Measurements from ENCODE around the gene TLDC2.

The TLDC2 gene

DNA sequence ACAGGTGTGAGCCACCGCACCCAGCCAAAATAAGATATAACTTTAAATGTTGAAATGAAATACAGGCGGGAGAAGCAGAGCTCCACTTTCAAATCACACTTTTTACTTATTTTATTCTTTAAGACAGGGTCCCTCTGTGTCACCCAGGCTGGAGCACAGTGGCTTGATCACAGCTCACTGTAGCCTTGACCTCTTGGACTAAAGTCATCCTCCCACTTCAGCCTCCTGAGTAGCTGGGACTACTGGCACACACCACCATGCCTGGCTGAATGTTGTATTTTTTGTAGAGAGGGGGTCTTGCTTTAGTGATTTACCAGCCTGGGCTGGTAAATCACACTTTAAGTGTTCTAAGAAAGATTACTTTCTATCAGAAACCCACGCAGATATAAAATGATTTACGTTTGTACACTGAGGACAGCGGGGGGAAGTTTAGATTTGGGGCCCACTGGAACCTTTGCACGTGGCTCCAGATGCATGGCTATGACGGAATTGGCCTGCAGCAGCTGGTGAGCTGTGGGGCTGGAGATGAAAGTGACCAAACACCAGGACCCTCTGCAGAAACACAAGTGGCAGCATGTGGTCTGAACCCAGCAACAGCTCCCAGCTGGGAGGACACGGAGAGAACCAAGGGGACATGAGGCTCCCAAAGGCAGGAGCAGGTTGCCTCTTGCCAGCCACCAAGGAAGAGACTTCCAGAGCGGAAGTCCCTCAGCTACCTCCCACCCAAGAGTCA, 26.4 kb upstream of the TLDC2 start:
- in situ Hi-C loops (cut with MboI; ENCODE audit: low sequenced_read_pairs) = no loop called here

DNA sequence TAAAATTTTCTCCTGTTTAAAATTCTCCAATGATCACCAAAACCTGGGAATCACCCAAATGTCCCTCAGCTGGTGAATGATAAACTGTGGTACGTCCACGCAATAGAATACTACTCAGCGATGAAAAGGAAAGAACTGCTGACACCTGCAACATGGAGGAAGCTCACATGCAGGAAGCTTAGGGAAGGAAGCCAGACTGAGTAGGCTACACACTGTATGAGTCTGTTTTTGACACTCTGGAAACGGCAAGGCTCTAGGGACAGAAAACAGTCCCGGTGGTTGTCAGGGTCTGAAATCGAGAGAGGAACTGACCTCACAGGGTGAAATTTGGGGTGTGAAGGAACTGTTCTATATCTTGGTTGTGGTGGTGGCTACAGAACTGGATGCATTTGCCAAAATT, 25.2 kb upstream of the TLDC2 start:
- in situ Hi-C loops (cut with MboI; ENCODE audit: low sequenced_read_pairs) = no loop called here

DNA sequence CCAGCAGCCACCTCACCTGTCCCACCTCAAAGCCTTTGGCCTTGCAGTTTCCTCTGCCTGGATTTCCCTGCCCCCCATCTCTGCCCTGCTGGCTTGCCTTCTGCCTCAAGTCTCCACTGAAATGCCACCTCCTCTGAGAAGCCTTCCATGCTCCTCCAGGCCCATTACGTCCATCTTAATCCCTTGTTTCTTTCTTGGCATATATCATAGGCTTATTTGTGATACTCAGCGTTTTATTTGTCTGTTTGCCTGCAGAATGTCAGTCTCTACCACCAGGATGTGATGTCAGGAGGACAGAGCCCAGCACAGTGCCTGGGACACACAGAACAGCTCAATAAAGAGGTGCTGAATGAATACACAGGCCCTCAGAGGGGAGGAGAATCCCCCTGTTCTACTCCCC, 24.4 kb upstream of the TLDC2 start:
- in situ Hi-C loops (cut with MboI; ENCODE audit: low sequenced_read_pairs) = no loop called here

DNA sequence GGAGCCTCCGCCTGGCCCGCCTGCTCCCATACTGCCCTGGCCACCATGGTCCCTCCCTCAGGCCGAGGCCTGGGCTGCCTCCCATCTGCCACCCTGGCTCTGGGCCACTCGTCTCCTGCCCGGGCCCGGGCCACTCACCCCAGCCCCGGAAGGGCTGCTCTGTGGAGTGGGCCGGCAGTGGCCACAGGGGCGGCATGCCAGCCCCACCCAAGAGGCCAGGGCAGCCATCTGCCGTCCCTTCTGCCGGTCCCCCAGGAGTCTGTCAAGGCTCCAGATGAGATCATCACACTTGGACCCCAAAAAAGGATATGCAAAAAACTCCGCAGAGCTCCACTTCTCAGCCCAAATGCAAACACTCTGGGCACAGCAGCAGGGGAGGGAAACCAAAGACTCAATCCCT, 23.8 kb upstream of the TLDC2 start:
- in situ Hi-C loops (cut with MboI; ENCODE audit: low sequenced_read_pairs) = no loop called here

DNA sequence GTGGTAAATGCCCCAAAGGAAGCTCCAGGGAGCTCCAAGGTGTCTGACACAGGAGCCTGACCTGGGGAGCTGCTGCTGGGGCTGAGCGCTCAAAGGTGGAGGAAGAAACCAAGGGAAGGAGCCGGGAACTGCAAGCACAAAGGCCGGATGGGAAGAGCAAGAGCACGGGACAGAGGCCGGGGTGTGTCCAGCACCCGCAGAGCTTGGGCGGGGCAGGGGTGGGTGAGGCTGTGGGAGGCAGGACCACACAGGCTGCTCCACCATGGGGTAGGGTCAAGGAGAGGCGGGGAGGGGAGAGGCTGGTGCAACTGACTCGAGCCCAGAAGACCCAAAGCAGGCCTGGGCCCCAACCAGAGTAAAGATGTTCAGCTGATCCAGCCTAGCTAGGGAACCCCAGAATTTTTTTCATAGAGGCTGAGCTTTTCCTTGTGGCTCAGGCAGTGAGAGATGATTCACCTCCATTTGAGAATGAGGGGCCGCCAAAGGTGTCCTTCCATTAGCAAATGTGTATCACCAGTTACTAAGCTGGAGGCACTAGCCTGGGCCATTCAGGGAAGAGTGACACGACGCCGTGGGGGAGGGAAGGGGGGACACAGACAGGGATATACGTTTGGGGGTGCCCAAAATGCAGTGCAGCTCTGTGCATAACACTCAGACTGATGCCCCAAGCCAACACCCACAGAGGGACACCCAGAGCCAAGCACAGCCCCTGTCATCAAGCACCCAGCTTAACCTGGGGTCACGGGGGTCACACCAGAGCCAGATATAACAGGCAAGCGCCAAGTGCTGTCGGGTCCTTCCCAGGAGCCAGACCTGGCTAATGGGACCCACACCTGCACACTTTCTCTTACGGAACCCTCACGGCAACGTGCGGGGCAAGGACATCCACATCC, 21.3 kb upstream of the TLDC2 start:
- in situ Hi-C loops (cut with MboI; ENCODE audit: low sequenced_read_pairs) = no loop called here

DNA sequence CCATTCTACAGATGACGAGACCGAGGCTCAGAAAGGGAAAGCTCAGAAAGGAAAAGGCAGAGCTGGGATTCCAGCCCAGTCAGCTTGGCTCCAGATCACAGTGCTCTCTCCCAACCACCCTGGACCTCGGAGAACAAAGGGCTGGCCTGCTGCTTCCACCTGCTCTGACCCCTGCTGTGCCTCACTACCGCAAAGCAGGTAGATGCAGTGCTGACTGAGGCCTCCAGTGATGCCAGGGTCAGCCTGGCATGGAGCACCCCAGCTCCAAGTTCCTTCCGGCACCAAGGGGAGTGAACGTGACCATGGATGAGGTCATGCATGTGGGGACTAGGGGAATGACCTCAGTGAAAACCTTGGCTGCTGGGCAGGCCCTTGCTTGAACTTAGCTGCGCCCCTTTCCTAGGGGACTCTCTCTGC, 20.7 kb upstream of the TLDC2 start:
- in situ Hi-C loops (cut with MboI; ENCODE audit: low sequenced_read_pairs) = no loop called here

DNA sequence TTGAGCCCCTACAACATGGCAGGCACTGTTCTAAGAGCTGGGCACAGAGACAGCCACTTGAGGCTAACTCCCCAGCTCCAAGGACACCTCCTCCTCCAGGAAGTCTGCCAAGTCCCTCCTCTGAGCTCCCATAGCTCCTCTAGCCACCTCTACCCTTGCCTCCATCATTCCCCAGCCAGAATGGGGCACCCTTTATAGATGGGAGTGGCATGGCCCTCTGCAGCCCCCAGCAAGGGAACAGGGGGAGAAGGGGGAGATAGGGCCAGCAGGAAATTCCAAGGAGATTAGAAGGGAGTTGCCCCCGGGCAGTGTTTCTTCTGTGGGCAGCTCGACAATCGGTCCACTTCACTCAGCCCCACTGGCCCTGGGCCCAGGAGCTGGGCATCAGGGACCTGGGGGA, 19.7 kb upstream of the TLDC2 start:
- in situ Hi-C loops (cut with MboI; ENCODE audit: low sequenced_read_pairs) = no loop called here

DNA sequence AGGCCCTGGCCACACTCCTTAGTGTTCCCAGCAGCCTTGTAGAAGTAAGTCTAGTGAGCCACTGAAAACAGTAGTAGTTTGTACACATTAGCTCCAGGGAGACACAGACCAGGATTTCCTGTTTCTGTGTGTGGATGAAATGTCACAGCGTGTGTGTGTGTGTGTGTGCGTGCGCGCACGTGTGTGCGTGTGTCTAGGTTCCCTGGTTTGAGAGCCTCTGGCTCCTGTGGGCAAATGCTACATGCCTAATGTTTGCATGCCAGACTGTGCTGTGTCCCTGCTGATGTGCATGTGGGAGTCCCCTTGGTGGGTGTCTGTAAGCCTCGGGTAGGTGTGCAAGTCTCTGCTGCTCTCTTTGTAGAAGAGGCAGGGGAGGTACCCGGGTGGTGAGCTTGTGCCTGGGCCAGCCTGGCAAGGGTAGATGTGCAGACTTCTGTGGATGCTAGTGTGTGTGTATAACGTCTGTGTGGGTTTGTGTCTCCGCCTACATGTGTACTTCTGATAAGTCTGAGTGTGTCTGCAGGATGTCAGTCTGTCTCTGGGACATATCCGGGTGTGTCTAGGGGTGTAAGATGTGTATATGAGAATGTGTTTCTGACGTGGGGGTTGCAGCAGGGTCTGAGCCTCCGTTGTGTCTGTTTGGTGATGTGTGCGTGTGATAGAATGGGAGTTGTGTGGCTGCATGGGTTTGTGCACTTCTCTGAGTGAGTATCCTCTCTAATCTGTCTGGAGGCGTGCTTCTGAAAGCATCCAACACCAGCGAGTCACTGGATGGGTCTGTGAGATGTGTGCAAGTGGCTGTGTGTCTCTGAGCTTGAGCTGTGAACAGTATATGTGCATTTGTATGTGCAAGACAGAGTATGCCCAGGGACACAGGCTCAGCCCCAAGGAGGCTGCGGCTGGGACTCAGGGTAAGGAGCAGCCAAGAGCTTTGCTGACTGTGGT, 19.0 kb upstream of the TLDC2 start:
- in situ Hi-C loops (cut with MboI; ENCODE audit: low sequenced_read_pairs) = no loop called here

DNA sequence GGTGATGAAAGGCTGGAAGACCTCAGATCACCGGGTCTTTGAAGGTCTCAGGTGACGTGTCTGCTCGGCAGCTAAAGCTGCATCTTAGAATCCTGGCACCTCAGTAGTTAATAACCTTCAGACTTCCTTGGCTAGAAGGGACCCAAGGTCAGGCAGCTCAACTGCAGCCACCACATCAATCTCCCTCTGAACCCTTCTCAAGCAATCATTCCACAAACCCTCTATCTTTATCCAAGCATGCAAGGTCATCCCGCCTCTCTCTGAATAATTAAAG, 16.7 kb upstream of the TLDC2 start:
- in situ Hi-C loops (cut with MboI; ENCODE audit: low sequenced_read_pairs) = no loop called here

DNA sequence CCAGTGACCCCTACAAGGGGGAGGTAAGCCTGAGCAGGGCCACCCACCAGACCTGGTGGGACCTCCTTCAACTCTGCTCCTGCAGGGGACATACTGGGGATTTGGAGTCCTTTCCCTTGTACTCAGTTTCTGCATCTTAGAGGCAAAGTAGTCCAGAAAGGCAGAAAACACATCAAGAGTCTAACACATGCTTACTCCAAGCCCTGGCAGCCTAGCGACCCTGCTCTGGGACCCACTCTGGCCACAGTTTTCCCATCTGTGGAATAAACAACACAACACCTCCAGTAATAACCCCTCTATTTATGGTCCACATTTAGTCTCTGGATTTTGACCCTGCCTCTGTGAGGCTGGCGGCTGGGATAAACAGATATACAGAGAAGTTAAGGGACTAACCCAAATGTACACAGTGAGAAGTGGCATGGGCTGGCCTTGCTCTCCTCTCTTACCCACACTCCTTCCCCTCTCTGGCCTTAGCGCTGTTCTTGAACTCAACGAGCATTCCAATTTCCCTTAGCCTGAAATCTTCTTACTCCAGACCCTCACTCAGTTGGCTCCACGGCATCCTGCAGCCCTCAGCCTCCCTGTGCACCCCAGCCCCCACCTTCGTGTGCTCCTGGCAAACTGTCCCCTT, 16.1 kb upstream of the TLDC2 start:
- in situ Hi-C loops (cut with MboI; ENCODE audit: low sequenced_read_pairs) = no loop called here

DNA sequence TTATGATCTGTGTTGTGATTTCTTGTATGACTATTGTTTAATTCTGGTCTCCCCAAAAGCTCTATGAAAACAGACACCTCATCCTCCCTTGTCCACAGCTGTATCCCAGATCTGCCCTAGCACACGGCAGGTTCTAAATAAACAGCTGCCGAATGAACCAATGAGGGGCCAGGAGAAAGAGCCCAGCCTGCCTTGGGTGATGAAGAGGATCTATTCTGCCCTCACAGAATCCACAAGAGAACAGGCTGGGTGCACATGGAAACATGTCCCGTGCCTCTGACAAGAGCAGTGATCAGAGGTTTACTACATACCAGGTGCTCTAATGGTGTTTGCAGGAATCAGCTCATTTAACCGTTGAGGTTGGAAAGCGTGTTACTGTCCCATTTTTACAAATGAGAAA, 15.6 kb upstream of the TLDC2 start:
- in situ Hi-C loops (cut with MboI; ENCODE audit: low sequenced_read_pairs) = no loop called here

DNA sequence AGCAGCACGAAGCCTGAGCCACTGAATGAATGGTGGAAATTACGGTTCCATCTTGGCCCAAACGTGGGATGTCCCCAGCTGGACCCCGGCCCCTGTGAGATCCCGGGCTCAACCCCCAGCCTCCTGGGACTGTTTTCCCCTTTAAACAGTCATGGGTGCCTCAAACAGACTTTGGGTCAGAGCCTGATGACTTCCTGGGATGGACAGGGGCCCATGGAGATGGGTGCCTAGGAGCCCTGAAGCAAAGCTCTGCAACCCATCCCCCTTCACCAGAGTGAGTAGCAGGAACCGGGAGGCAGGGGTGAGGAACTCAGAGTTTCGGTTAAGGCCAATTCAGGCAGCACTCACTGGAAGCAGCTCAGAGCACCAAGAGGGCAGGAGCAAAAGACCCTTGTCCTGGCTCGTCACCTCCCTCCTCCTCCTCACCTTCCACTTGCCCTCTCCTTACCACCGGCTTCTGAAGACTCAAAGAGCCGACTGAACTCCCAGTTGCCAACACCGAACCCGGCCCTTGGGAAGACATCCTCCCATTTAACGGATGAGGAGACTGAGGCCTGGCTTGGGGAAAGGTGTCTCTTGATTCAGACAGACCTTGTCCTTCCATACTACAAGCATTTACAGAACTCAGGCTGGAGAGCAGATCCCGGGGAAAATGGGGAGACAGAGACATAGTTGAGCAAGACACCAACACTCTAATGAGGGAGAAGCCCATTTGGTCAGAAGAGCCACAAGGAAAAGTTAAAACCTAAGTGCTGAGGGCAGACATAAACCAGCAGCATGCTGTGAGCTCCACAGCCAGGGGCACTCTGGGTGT, 14.9 kb upstream of the TLDC2 start:
- in situ Hi-C loops (cut with MboI; ENCODE audit: low sequenced_read_pairs) = no loop called here

DNA sequence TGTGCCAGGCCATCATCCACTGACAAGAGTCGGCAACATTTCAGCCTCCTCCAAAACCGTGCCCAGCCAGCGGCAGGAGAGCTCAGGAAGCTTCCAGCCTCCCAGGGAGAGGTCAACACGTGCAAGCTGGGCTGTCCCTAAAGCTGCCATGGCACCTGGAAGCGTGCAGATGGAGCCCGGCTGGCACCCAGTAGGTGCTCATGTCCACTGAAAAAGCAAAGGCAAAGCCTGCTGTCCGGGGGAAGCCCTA, 14.4 kb upstream of the TLDC2 start:
- in situ Hi-C loops (cut with MboI; ENCODE audit: low sequenced_read_pairs) = no loop called here

DNA sequence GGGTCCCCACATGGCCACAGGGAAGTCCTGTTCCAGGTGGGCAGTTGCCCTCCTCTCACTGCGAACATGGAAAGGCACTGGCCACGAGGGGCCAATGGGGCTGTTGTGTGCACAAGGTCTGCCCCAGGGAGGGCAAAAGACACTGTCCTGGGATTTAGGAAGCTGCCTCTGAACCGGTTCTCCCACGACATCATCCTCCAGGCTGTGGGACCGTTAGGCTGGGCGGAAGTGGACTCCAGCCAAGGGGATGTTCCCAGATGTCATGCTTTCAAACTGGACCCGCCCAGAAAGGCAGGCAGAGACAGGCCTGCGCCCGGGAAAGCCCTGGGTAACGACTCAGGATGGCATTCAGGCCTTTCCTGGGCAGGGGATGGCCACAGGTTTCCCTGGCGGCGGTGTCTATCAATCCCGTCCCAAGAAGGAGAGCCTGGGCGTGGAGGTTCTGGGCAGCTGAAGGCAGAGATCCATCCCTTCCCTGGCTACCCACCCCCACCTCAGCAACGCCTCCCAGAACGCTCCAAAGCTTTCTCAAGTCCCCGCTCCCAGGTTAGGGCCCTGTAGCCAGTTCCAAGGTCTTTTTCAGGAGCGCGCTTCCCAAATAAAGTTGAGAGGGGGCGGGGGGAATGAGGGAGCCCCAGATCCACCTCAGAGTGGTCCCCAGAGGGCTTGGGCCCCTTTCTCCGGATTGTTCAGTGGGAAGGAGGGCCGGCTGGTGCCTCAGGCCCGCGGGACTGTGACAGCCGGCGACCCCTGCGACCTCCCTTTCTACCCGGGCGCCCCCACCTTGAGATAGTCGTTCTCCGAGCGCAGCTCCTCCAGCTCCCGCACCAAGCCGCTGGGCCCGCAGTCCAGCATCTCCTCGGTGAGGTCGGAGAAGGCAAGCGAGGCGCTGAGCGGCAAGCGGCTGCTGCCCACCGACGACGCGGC, 13.8 kb upstream of the TLDC2 start:
- in situ Hi-C loops (cut with MboI; ENCODE audit: low sequenced_read_pairs) = no loop called here

DNA sequence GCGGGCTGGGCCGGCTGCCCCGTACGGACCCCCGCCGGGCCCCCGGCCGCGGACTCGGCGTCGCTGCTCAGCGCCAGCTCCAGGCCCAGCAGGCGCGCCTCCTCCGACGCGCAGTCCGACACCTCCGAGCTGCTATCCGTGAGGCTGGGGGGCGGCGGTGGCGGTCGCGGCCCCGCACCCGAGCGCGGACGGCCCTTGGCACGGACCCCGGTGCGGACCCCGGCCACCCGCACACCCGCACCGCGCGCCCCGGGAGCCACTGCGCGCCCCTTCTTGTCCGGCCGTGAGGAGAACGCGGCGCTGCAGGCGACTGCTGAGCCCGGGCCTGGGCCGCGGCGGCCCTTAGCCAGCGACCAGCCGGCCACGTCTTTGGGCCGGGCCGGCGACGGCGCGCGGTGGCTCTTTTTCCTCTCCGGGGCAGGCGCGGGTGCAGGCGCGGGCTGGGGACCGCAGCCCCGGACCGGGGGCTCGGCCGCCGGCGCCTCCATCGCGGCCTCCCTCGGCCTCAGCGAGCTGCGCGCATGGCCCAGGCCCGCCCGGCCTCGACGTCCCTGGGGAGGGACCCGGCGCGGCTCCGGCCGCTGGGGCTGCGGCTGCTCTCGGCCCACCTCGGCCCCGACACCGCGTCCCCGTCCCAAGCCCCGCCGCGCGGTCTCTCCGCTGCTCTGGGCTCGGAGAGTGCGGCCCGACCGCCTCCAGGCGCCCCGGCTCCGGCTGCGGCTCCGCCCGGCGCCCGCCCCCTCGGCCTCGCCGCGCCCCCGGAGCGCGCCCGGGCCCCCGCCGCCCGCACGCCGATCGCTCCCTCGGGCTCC, 12.9 kb upstream of the TLDC2 start:
- in situ Hi-C loops (cut with MboI; ENCODE audit: low sequenced_read_pairs) = no loop called here

DNA sequence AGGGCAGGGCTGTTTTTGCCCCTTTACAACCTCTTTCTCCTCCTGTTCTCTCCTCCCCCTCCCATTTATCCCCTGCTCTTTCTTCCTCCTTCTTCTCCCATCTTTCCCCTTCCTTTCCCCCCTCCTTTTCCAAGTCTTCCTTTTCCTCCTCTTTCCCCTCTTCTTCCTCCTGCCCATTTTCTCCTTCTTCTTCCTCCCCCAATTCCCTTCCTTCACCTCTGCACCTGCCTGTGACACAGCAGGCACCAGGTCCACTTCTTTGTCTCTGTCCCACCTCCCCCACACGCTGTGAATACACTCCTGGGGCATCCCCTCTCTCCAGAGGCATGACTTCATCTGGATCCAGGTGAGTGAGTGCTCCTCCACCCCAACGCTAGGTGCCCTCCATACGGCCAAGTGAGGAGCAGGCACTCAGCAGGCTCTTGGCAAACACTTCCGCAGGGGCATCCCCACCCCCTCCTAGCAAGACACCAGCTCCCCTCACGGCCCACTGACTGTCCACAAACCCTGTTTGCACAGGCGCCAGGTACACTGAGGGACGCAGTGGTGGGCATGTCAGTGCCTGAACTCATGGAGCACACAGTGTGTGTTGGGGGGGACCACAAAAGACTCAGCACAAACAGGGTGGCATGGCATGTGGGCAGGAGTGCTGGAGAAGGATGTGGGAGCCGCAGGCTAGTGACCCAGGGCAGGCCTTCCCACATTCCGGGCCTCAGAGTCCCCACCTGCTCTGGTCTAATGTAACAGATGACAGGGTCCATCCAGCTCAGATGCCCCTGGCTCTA, 10.7 kb upstream of the TLDC2 start:
- in situ Hi-C loops (cut with MboI; ENCODE audit: low sequenced_read_pairs) = no loop called here

DNA sequence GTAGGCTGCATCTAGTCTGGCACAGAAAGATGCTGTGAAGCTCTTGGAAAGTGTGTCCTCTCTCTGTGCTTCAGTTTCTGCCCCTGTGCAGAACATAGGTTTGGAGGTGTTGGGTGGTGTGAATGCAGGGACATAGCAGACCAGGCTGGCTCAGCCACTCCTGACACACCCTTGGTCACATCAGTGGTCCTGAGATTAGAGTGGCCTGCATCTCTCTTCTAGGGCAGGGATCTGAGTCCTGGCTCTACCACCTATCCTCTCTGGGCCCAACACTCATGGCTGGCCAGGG, 10.1 kb upstream of the TLDC2 start:
- in situ Hi-C loops (cut with MboI; ENCODE audit: low sequenced_read_pairs) = no loop called here

DNA sequence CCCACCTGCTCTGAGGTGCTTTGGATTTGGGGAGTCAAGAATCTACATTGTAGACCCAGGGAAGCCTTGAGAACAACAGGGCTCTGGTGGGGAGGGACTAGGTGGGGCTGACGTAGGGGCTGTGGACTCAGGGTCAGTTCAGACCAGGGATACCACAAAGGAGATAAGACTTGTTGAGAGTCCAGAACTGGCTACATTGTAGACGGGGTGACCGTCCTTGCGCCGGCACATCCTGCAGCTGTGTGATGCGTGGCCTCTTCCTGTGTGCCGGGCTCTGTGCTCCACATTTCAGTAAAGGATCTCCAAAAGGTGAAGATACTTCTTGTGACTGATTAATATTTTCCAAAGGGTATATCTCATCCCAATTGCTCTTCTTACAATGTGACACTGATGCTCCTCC, 9.8 kb upstream of the TLDC2 start:
- in situ Hi-C loops (cut with MboI; ENCODE audit: low sequenced_read_pairs) = no loop called here

All from HL-60/S4 treated with phorbol 12-myristate 13-acetate at 8.2 ng/mL for 4 days and 3 days (cell line).